Mononuclear cell (primary cell): Measurements from ENCODE around the gene MRC1. TPM values are rescaled to one million over a fixed set of nuclear protein-coding genes. Genes with fewer than 3 reads are reported as not detected.

Experiments
- H3K27me3 ChIP-seq: 2 replicates; pipeline ENCODE4 v1.6.0; 2011; ENCODE audit warnings: low read length, control low read depth; ENCODE audit not compliant: insufficient read depth
- H3K4me1 ChIP-seq: 2 replicates; pipeline ENCODE4 v1.5.1; 2011; ENCODE audit warnings: mild to moderate bottlenecking, low read length, control low read depth; ENCODE audit not compliant: insufficient read depth
- H3K4me3 ChIP-seq: 2 replicates; pipeline ENCODE4 v1.5.1; 2011; ENCODE audit warnings: mild to moderate bottlenecking, low read length, moderate library complexity
- H3K9me3 ChIP-seq: 2 replicates; pipeline ENCODE4 v1.5.1; 2011; ENCODE audit warnings: low read depth, mild to moderate bottlenecking, control low read depth, low read length
- total RNA-seq: library from RNA; depleted of rRNA; stranded (reverse); fragments of >200 nt; gene quantifications from one replicate; pipeline ENCODE4 v1.2.3, GENCODE V29; 2012

The MRC1 gene
- total RNA-seq, 1 donor: 0.21 TPM

- no peaks in the 10 kb centered on the region for H3K9me3 ChIP-seq
These were observed 39.5 kb downstream of the MRC1 start for GRCh38 chr10:17848646-17849045.

GRCh38 chr10:17850501-17850900 lies 41.4 kb downstream of the MRC1 start:
- Histone ChIP-seq H3K27me3 (no peaks in the 10 kb centered on the region), H3K4me3 (no peak overlapping the region), H3K4me1 (peaks cover 14% of the 10 kb centered on the region), H3K9me3 (no peaks in the 10 kb centered on the region)

More at GRCh38 chr10:17848646-17849045, 39.5 kb downstream of the MRC1 start:
- Histone ChIP-seq H3K4me3 (no peak overlapping the region), H3K4me1 (peaks cover 7% of the 10 kb centered on the region), H3K27me3 (no peaks in the 10 kb centered on the region)

- no peaks in the 10 kb centered on the region for H3K9me3 ChIP-seq
These were observed 42.5 kb downstream of the MRC1 start for GRCh38 chr10:17851611-17852010.

GRCh38 chr10:17854044-17854652 lies 45.0 kb downstream of the MRC1 start:
- Histone ChIP-seq H3K4me3 (no peak overlapping the region), H3K9me3 (no peaks in the 10 kb centered on the region), H3K4me1 (peaks cover 19% of the 10 kb centered on the region), H3K27me3 (no peaks in the 10 kb centered on the region)

More at GRCh38 chr10:17851611-17852010, 42.5 kb downstream of the MRC1 start:
- Histone ChIP-seq H3K4me1 (peaks cover 17% of the 10 kb centered on the region), H3K27me3 (no peaks in the 10 kb centered on the region), H3K4me3 (no peak overlapping the region)

GRCh38 chr10:17857040-17857439 lies 47.9 kb downstream of the MRC1 start:
- Histone ChIP-seq H3K4me3 (no peak overlapping the region), H3K9me3 (no peaks in the 10 kb centered on the region), H3K27me3 (no peaks in the 10 kb centered on the region), H3K4me1 (peaks cover 12% of the 10 kb centered on the region)

- H3K4me3 ChIP-seq: no peak overlapping the region
- no peaks in the 10 kb centered on the region for H3K9me3 ChIP-seq
- peaks cover 9% of the 10 kb centered on the region for H3K4me1 ChIP-seq
- no peaks in the 10 kb centered on the region for H3K27me3 ChIP-seq
These were observed 50.5 kb downstream of the MRC1 start for GRCh38 chr10:17859492-17860156.

GRCh38 chr10:17861760-17862159 lies 52.6 kb downstream of the MRC1 start:
- Histone ChIP-seq H3K4me1 (peaks cover under 1% of the 10 kb centered on the region), H3K27me3 (no peaks in the 10 kb centered on the region), H3K4me3 (no peak overlapping the region), H3K9me3 (no peaks in the 10 kb centered on the region)

- Histone ChIP-seq H3K9me3 (no peaks in the 10 kb centered on the region), H3K4me1 (no peaks in the 10 kb centered on the region), H3K4me3 (no peak overlapping the region), H3K27me3 (no peaks in the 10 kb centered on the region)
These were observed 56.2 kb downstream of the MRC1 start for GRCh38 chr10:17865351-17865750.

GRCh38 chr10:17866346-17866745 lies 57.2 kb downstream of the MRC1 start:
- H3K9me3 ChIP-seq: no peaks in the 10 kb centered on the region
- H3K4me1 ChIP-seq: no peaks in the 10 kb centered on the region

GRCh38 chr10:17867056-17867455 lies 57.9 kb downstream of the MRC1 start:
- Histone ChIP-seq H3K27me3 (no peaks in the 10 kb centered on the region), H3K4me1 (no peaks in the 10 kb centered on the region), H3K9me3 (no peaks in the 10 kb centered on the region), H3K4me3 (no peak overlapping the region)

More at GRCh38 chr10:17866346-17866745, 57.2 kb downstream of the MRC1 start:
- no peaks in the 10 kb centered on the region for H3K27me3 ChIP-seq
- H3K4me3 ChIP-seq: no peak overlapping the region

- Histone ChIP-seq H3K4me1 (peaks cover 6% of the 10 kb centered on the region), H3K27me3 (no peaks in the 10 kb centered on the region), H3K4me3 (no peak overlapping the region), H3K9me3 (no peaks in the 10 kb centered on the region)
These were observed 61.9 kb downstream of the MRC1 start for GRCh38 chr10:17871036-17871435.

GRCh38 chr10:17872191-17873091 lies 63.3 kb downstream of the MRC1 start:
- no peaks in the 10 kb centered on the region for H3K27me3 ChIP-seq
- no peak overlapping the region for H3K4me3 ChIP-seq

GRCh38 chr10:17873946-17874345 lies 64.8 kb downstream of the MRC1 start:
- Histone ChIP-seq H3K27me3 (no peaks in the 10 kb centered on the region), H3K4me1 (peaks cover 6% of the 10 kb centered on the region), H3K9me3 (no peaks in the 10 kb centered on the region), H3K4me3 (no peak overlapping the region)

More at GRCh38 chr10:17872191-17873091, 63.3 kb downstream of the MRC1 start:
- H3K4me1 ChIP-seq: peaks cover 6% of the 10 kb centered on the region
- no peaks in the 10 kb centered on the region for H3K9me3 ChIP-seq

- peaks cover 6% of the 10 kb centered on the region for H3K4me1 ChIP-seq
- no peaks in the 10 kb centered on the region for H3K27me3 ChIP-seq
- no peak overlapping the region for H3K4me3 ChIP-seq
- no peaks in the 10 kb centered on the region for H3K9me3 ChIP-seq
These were observed 68.0 kb downstream of the MRC1 start for GRCh38 chr10:17877121-17877520.

GRCh38 chr10:17878896-17879295 lies 69.7 kb downstream of the MRC1 start:
- no peak overlapping the region for H3K4me3 ChIP-seq
- H3K27me3 ChIP-seq: no peaks in the 10 kb centered on the region
- no peaks in the 10 kb centered on the region for H3K9me3 ChIP-seq
- H3K4me1 ChIP-seq: peaks cover 2% of the 10 kb centered on the region
